ENCODE results near the gene MUC12.

GRCh38 chr7:101066833-101067177 is 97.4 kb downstream of the MUC12 start:
- TF ChIP-seq EZH2 (IDR thresholded peaks at IDR 0.05; ENCODE audit: low read depth) = no peak
- no peak for TF ChIP-seq CTCF (conservative IDR thresholded peaks at IDR 0.05)
